IMR-90 (cell line): ENCODE measurements around the gene DYNC1H1. TPM values are rescaled to one million over a fixed set of nuclear protein-coding genes. Genes with fewer than 3 reads are reported as not detected.

ENCODE experiments used
- ATAC-seq: fragments of 200-7000 bp; cut with Tn5 transposase; 2 replicates; pipeline ENCODE4 v1.9.1; 2020; ENCODE audit warnings: low read depth, mild to moderate bottlenecking, moderate library complexity
- BruUV-seq: library from RNA; stranded (reverse); fragments of 400-500 nt; replicated peaks from 2 replicates; lab custom pipeline; 2021; lab: Mats Ljungman, UMichigan
- CTCF ChIA-PET: fragments of 300-600 bp; formaldehyde crosslinking; extraction: SDS; loops from one replicate; lab custom pipeline; 2021; ENCODE audit warnings: antibody characterized with exemption; lab: Yijun Ruan, JAX
- POLR2A ChIA-PET: fragments of 300-600 bp; sonication (Branson Sonifier 250); formaldehyde crosslinking; loops from one replicate; lab custom pipeline; 2022; ENCODE audit warnings: antibody characterized with exemption; ENCODE audit not compliant: unreplicated experiment; lab: Charles Lee
- DNase-seq: peaks from one replicate; pipeline ENCODE4 v3.0.0; 2013
- H2AFZ ChIP-seq: replicated peaks from 2 replicates; pipeline ENCODE3; 2013; ENCODE audit warnings: low read length, mild to moderate bottlenecking; ENCODE audit not compliant: poor library complexity
- H2AK5ac ChIP-seq: 2 replicates; pipeline ENCODE4 v1.6.1; 2013; ENCODE audit warnings: low read depth, low read length, inconsistent platforms
- H2AK9ac ChIP-seq: replicated peaks from 2 replicates; pipeline ENCODE3; 2013; ENCODE audit warnings: mild to moderate bottlenecking, low read depth, low read length, moderate library complexity; ENCODE audit not compliant: poor library complexity
- H2BK120ac ChIP-seq: 2 replicates; pipeline ENCODE4 v1.6.1; 2013; ENCODE audit warnings: low read depth, low read length, inconsistent platforms
- H2BK15ac ChIP-seq: 3 replicates; pipeline ENCODE4 v1.6.1; 2013; ENCODE audit warnings: low read depth, low read length, inconsistent platforms
- H2BK20ac ChIP-seq: 2 replicates; pipeline ENCODE4 v1.6.1; 2013; ENCODE audit warnings: low read depth, mild to moderate bottlenecking, inconsistent platforms, low read length, moderate library complexity
- H2BK5ac ChIP-seq: 2 replicates; pipeline ENCODE4 v1.6.1; 2013; ENCODE audit warnings: mild to moderate bottlenecking, low read depth, low read length, inconsistent platforms; ENCODE audit not compliant: poor library complexity, severe bottlenecking
- H3K14ac ChIP-seq: replicated peaks from 2 replicates; pipeline ENCODE4 v1.6.1; 2013; ENCODE audit warnings: low read depth, low read length, inconsistent platforms
- H3K18ac ChIP-seq: 2 replicates; pipeline ENCODE4 v1.6.1; 2013; ENCODE audit warnings: low read depth, low read length, control low read depth
- H3K23ac ChIP-seq: 2 replicates; pipeline ENCODE4 v1.6.1; 2013; ENCODE audit warnings: low read depth, low read length, inconsistent platforms
- H3K27ac ChIP-seq: 2 replicates; pipeline ENCODE4 v1.5.1; 2013; ENCODE audit warnings: mild to moderate bottlenecking, control low read depth, low read length; ENCODE audit not compliant: insufficient read depth
- H3K27me3 ChIP-seq: 2 replicates; pipeline ENCODE4 v1.6.1; 2013; ENCODE audit warnings: low read length; ENCODE audit not compliant: control insufficient read depth, insufficient read depth
- H3K36me3 ChIP-seq: 2 replicates; pipeline ENCODE4 v1.6.1; 2013; ENCODE audit warnings: low read length, mixed read lengths; ENCODE audit not compliant: control insufficient read depth, insufficient read depth
- H3K4ac ChIP-seq: 2 replicates; pipeline ENCODE4 v1.6.1; 2013; ENCODE audit warnings: low read depth, low read length, inconsistent platforms
- H3K4me1 ChIP-seq: 2 replicates; pipeline ENCODE4 v1.6.1; 2013; ENCODE audit warnings: low read length, mixed read lengths; ENCODE audit not compliant: control insufficient read depth, insufficient read depth
- H3K4me2 ChIP-seq: 2 replicates; pipeline ENCODE4 v1.6.1; 2013; ENCODE audit warnings: low read depth, mild to moderate bottlenecking, control low read depth, low read length, moderate library complexity
- H3K4me3 ChIP-seq: 2 replicates; pipeline ENCODE4 v1.5.1; 2013; ENCODE audit warnings: low read depth, mild to moderate bottlenecking, control low read depth, low read length, moderate library complexity; ENCODE audit not compliant: insufficient read depth
- H3K56ac ChIP-seq: 2 replicates; pipeline ENCODE4 v1.6.1; 2013; ENCODE audit warnings: low read length, inconsistent platforms; ENCODE audit not compliant: insufficient read depth; ENCODE audit errors: extremely low read depth
- H3K79me1 ChIP-seq, 2 experiments: 2 replicates each; pipeline ENCODE4 v1.6.1; 2013; ENCODE audit warnings: low read length in 2 of 2, inconsistent platforms in 1 of 2, low read depth in 1 of 2
- H3K9ac ChIP-seq: 2 replicates; pipeline ENCODE4 v1.6.1; 2013; ENCODE audit warnings: low read depth, low read length, control low read depth
- H3K9me1 ChIP-seq: 2 replicates; pipeline ENCODE4 v1.6.1; 2013; ENCODE audit warnings: low read length, inconsistent platforms; ENCODE audit not compliant: insufficient read depth
- H3K9me3 ChIP-seq: 2 replicates; pipeline ENCODE4 v1.6.1; 2013; ENCODE audit warnings: low read length; ENCODE audit not compliant: control insufficient read depth, insufficient read depth
- H4K20me1 ChIP-seq: 2 replicates; pipeline ENCODE4 v1.6.1; 2013; ENCODE audit warnings: low read length, inconsistent platforms; ENCODE audit not compliant: insufficient read depth
- H4K5ac ChIP-seq: 2 replicates; pipeline ENCODE4 v1.6.1; 2013; ENCODE audit warnings: mild to moderate bottlenecking, low read depth, low read length, control low read depth
- H4K8ac ChIP-seq, 2 experiments: 2 replicates each; pipeline ENCODE4 v1.6.1; 2013; ENCODE audit warnings: low read depth in 2 of 2, low read length in 2 of 2, control low read depth in 1 of 2, inconsistent platforms in 1 of 2
- H4K91ac ChIP-seq: 2 replicates; pipeline ENCODE4 v1.6.1; 2013; ENCODE audit warnings: low read depth, low read length, inconsistent platforms; ENCODE audit not compliant: insufficient read depth
- BHLHE40 ChIP-seq: fragments of 150-350 bp; IDR thresholded peaks from 2 replicates; pipeline ENCODE4 v1.6.1; 2016; ENCODE audit warnings: mild to moderate bottlenecking, low read depth, low read length
- CEBPB ChIP-seq: IDR thresholded peaks from 2 replicates; pipeline ENCODE4 v1.6.1; 2012; ENCODE audit warnings: low read depth, low read length, improper control_type of control experiment
- CHD1 ChIP-seq: IDR thresholded peaks from 2 replicates; pipeline ENCODE4 v1.6.1; 2012; ENCODE audit warnings: low read depth, low read length, improper control_type of control experiment
- CTCF ChIP-seq: conservative IDR thresholded peaks from 2 replicates; pipeline ENCODE4 v1.5.1; 2012; ENCODE audit warnings: mild to moderate bottlenecking, low read depth, low read length, improper control_type of control experiment
- FOS ChIP-seq: fragments of 150-350 bp; IDR thresholded peaks from 2 replicates; pipeline ENCODE4 v1.6.1; 2016; ENCODE audit warnings: low read depth, low read length
- MAFK ChIP-seq: IDR thresholded peaks from 2 replicates; pipeline ENCODE4 v1.6.1; 2012; ENCODE audit warnings: low read depth, low read length, improper control_type of control experiment
- MAZ ChIP-seq: IDR thresholded peaks from 2 replicates; pipeline ENCODE4 v1.6.1; 2012; ENCODE audit warnings: low read depth, mild to moderate bottlenecking, low read length, improper control_type of control experiment, moderate library complexity, borderline replicate concordance
- MXI1 ChIP-seq: IDR thresholded peaks from 2 replicates; pipeline ENCODE4 v1.6.1; 2012; ENCODE audit warnings: low read depth, mild to moderate bottlenecking, low read length, moderate library complexity, borderline replicate concordance
- NFE2L2 ChIP-seq: fragments of 150-350 bp; IDR thresholded peaks from 2 replicates; pipeline ENCODE4 v1.6.1; 2016; ENCODE audit warnings: low read depth, mild to moderate bottlenecking, low read length
- POLR2A ChIP-seq: IDR thresholded peaks from 2 replicates; pipeline ENCODE4 v1.6.1; 2012; ENCODE audit warnings: mild to moderate bottlenecking, low read depth, low read length
- RAD21 ChIP-seq: IDR thresholded peaks from 2 replicates; pipeline ENCODE4 v1.6.1; 2012; ENCODE audit warnings: low read length, improper control_type of control experiment
- RCOR1 ChIP-seq: IDR thresholded peaks from 2 replicates; pipeline ENCODE4 v1.6.1; 2012; ENCODE audit warnings: mild to moderate bottlenecking, low read length, improper control_type of control experiment; ENCODE audit not compliant: insufficient replicate concordance
- SMC3 ChIP-seq: fragments of 150-350 bp; IDR thresholded peaks from 2 replicates; pipeline ENCODE4 v1.6.1; 2016; ENCODE audit warnings: low read depth, mild to moderate bottlenecking, antibody characterized with exemption, low read length, moderate library complexity
- whole genome bisulfite sequencing, 2 experiments: methylation state at CpG; one replicate each; pipeline versions ENCODE4 v1.1.5 to v1.1.7; 2013; ENCODE audit warnings: missing lambda C conversion rate in 2 of 2; ENCODE audit not compliant: insufficient read length in 1 of 2; ENCODE audit errors: extremely low coverage in 2 of 2; 5-methylcytosine and 5-hydroxymethylcytosine counted together
- dilution Hi-C: fragments of 300-500 bp; cut with HindIII; formaldehyde crosslinking; loops from one replicate; pipeline ENCODE4 v1.14.3; 2018; ENCODE audit warnings: low sequenced_read_pairs; ENCODE audit not compliant: unreplicated experiment
- in situ Hi-C: fragments of 300-500 bp; cut with MboI; formaldehyde crosslinking; loops from 3 replicates; pipeline ENCODE4 v1.14.3; 2019; ENCODE audit warnings: low sequenced_read_pairs, inconsistent platforms, mixed read lengths
- intact Hi-C: fragments of 100-400 bp; cut with micrococcal nuclease; formaldehyde crosslinking; loops from 2 replicates; pipeline ENCODE4 v1.10.0; 2022
- polyA plus RNA-seq, 3 experiments: library from polyadenylated mRNA; depleted of rRNA; stranded (reverse); fragments of >200 nt; gene quantifications; 2 replicates each; pipeline ENCODE4 v1.2.3, GENCODE V29; 2012; ENCODE audit warnings: low replicate concordance in 1 of 3
- total RNA-seq: library from RNA; depleted of rRNA; stranded (reverse); fragments of >200 nt; gene quantifications from 2 replicates; pipeline ENCODE4 v1.2.3, GENCODE V29; 2012
- TF ChIP-seq, protein P1 (sequence below): fragments of 150-350 bp; IDR thresholded peaks from 2 replicates; pipeline ENCODE4 v1.6.1; 2017; ENCODE audit warnings: mild to moderate bottlenecking, antibody characterized with exemption, low read length, low read depth
- TF ChIP-seq, protein P2 (sequence below): fragments of 150-350 bp; IDR thresholded peaks from 2 replicates; pipeline ENCODE4 v1.6.1; 2016; ENCODE audit warnings: low read depth, mild to moderate bottlenecking, low read length, moderate library complexity, borderline replicate concordance

Gene DYNC1H1
- total and polyA plus RNA-seq, 2 of the 4 experiments (the other 2 are of a cell fraction) = 240 to 670 TPM

GRCh38 chr14:101939646-101940170 is 24.7 kb upstream of the DYNC1H1 start:
- H4K5ac ChIP-seq = no peak overlapping the region
- in situ Hi-C loops = no loop called here
- H3K4me3 ChIP-seq = no peak overlapping the region
- no peak overlapping the region for H3K9ac ChIP-seq
- no peak overlapping the region for H3K4me2 ChIP-seq
- no peak overlapping the region for H3K27ac ChIP-seq
- no peak overlapping the region for H2BK15ac ChIP-seq
- no peak overlapping the region for H3K14ac ChIP-seq
- H3K4ac ChIP-seq = no peak overlapping the region
- no peaks in the 10 kb centered on the region for H3K36me3 ChIP-seq
- H2AK9ac ChIP-seq = no peak overlapping the region
- no peaks in the 10 kb centered on the region; the same call in 1 of the 2 replicates for H3K27me3 ChIP-seq
- no peaks in the 10 kb centered on the region; the same call in 1 of the 2 replicates for H3K9me1 ChIP-seq
- no peaks in the 10 kb centered on the region for H4K20me1 ChIP-seq
- H3K18ac ChIP-seq = no peak overlapping the region
- H2BK120ac ChIP-seq = no peak overlapping the region
- no peaks in the 10 kb centered on the region for H3K4me1 ChIP-seq
- DNase-seq (no peak), ATAC-seq (no peak)
- no peak overlapping the region for H2AFZ ChIP-seq
- H3K56ac ChIP-seq = no peak overlapping the region
- intact Hi-C loops = no loop called here
- no peak overlapping the region for H2BK20ac ChIP-seq
- 40% methylated on average over 1 of the region's 5 CpGs; no CpG with 5 or more reads in 1 of the 2 experiments for WGBS, 2 experiments
- BruUV-seq = no TSS peak
- H3K23ac ChIP-seq = no peak overlapping the region
- no peak overlapping the region for H2AK5ac ChIP-seq
- H3K79me1 ChIP-seq = no peaks in the 10 kb centered on the region
- CTCF ChIA-PET = no interaction called here
- TF ChIP-seq BHLHE40 (no peak), RAD21 (no peak), FOS (no peak), MXI1 (no peak), CEBPB (no peak), CTCF (no peak), NFE2L2 (no peak), MAZ (no peak), MAFK (no peak), RCOR1 (no peak), CHD1 (no peak), POLR2A (no peak), SMC3 (no peak)
- TF ChIP-seq, protein P1, sequence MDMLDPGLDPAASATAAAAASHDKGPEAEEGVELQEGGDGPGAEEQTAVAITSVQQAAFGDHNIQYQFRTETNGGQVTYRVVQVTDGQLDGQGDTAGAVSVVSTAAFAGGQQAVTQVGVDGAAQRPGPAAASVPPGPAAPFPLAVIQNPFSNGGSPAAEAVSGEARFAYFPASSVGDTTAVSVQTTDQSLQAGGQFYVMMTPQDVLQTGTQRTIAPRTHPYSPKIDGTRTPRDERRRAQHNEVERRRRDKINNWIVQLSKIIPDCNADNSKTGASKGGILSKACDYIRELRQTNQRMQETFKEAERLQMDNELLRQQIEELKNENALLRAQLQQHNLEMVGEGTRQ = no peak
- TF ChIP-seq, protein P2, sequence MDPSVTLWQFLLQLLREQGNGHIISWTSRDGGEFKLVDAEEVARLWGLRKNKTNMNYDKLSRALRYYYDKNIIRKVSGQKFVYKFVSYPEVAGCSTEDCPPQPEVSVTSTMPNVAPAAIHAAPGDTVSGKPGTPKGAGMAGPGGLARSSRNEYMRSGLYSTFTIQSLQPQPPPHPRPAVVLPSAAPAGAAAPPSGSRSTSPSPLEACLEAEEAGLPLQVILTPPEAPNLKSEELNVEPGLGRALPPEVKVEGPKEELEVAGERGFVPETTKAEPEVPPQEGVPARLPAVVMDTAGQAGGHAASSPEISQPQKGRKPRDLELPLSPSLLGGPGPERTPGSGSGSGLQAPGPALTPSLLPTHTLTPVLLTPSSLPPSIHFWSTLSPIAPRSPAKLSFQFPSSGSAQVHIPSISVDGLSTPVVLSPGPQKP = no peak
- dilution Hi-C loops = no loop called here
- no peaks in the 10 kb centered on the region for H3K9me3 ChIP-seq
- POLR2A ChIA-PET = no interaction called here
- H4K91ac ChIP-seq = no peak overlapping the region
- no peak overlapping the region for H4K8ac ChIP-seq
- H2BK5ac ChIP-seq = no peak overlapping the region
